Measurements from ENCODE around the gene DNAJB8. TPM values are rescaled to one million over a fixed set of nuclear protein-coding genes. Genes with fewer than 3 reads are reported as not detected.

The DNAJB8 gene
- total RNA-seq, 1 experiment from 2014 or later: not detected

GRCh38 chr3:128421439-128421836 is 45.3 kb downstream of the DNAJB8 start:
- H3K9me3 ChIP-seq (ENCODE audit: low read length): no peaks in the 10 kb centered on the region
- no peaks in the 10 kb centered on the region for H3K36me3 ChIP-seq (ENCODE audit: low read depth, low read length)
- ATAC-seq: no peak
- no peak overlapping the region for H3K9ac ChIP-seq (ENCODE audit: low read length)
- H3K27me3 ChIP-seq (ENCODE audit: low read length): no peaks in the 10 kb centered on the region
- H3K79me2 ChIP-seq (ENCODE audit: low read length): no peaks in the 10 kb centered on the region
- no peak overlapping the region for H3K4me3 ChIP-seq (ENCODE audit: low read length)
- CTCF ChIA-PET: no interaction called here
- H3K27ac ChIP-seq (ENCODE audit: low read length): no peak overlapping the region
- no peak overlapping the region for H3K4me2 ChIP-seq (ENCODE audit: low read length)
- no peaks in the 10 kb centered on the region for H4K20me1 ChIP-seq (ENCODE audit: low read length)
- no peak for DNase-seq
- no peak for TF ChIP-seq EZH2 (IDR thresholded peaks at IDR 0.05; ENCODE audit: low read length, unreplicated experiment)
- intact Hi-C loops (cut with micrococcal nuclease): loop anchor here (10.0 kb wide), 1 partner anchor 117 kb away; no protein-coding TSS in a partner anchor
- no peaks in the 10 kb centered on the region for H3F3A ChIP-seq (ENCODE audit: low read length, unreplicated experiment)
- BruUV-seq (replicated peaks): no TSS peak
- no peaks in the 10 kb centered on the region for H3K9me2 ChIP-seq (replicated peaks; ENCODE audit: low read length)
- POLR2A ChIA-PET (ENCODE audit: unreplicated experiment): no interaction called here
- H2AFZ ChIP-seq (ENCODE audit: low read length): no peak overlapping the region
- peaks cover 26% of the 10 kb centered on the region for H3K4me1 ChIP-seq (ENCODE audit: insufficient read depth, low read length)

- Histone ChIP-seq H2AFZ (ENCODE audit: low read length) (no peak overlapping the region), H3K4me1 (ENCODE audit: insufficient read depth, low read length) (peaks cover 24% of the 10 kb centered on the region), H3K9me3 (ENCODE audit: low read length) (no peaks in the 10 kb centered on the region), H3K27ac (ENCODE audit: low read length) (no peak overlapping the region), H3F3A (ENCODE audit: low read length, unreplicated experiment) (no peaks in the 10 kb centered on the region), H3K4me3 (ENCODE audit: low read length) (no peak overlapping the region), H3K9ac (ENCODE audit: low read length) (no peak overlapping the region), H4K20me1 (ENCODE audit: low read length) (no peaks in the 10 kb centered on the region), H3K27me3 (ENCODE audit: low read length) (no peaks in the 10 kb centered on the region), H3K9me2 (replicated peaks; ENCODE audit: low read length) (no peaks in the 10 kb centered on the region), H3K4me2 (ENCODE audit: low read length) (no peak overlapping the region), H3K79me2 (ENCODE audit: low read length) (no peaks in the 10 kb centered on the region), H3K36me3 (ENCODE audit: low read depth, low read length) (no peaks in the 10 kb centered on the region)
- intact Hi-C loops (cut with micrococcal nuclease): loop anchor here (10.0 kb wide), 1 partner anchor 116 kb away; no protein-coding TSS in a partner anchor
- ChIA-PET CTCF (no interaction called here), POLR2A (ENCODE audit: unreplicated experiment) (no interaction called here)
- ATAC-seq: no peak
- DNase-seq: no peak
- BruUV-seq (replicated peaks): no TSS peak
- TF ChIP-seq EZH2 (IDR thresholded peaks at IDR 0.05; ENCODE audit: low read length, unreplicated experiment) (no peak), EZH2phosphoT487 (IDR thresholded peaks at IDR 0.05; ENCODE audit: borderline replicate concordance, low read length) (no peak), CTCF (conservative IDR thresholded peaks at IDR 0.05; ENCODE audit: low read depth, low read length) (no peak)
Observed at GRCh38 chr3:128420720-128421438, 45.8 kb downstream of the DNAJB8 start.

GRCh38 chr3:128420289-128420688 is 46.4 kb downstream of the DNAJB8 start:
- Histone ChIP-seq H3K27ac (ENCODE audit: low read length) (no peak overlapping the region), H3K27me3 (ENCODE audit: low read length) (no peaks in the 10 kb centered on the region), H3K36me3 (ENCODE audit: low read depth, low read length) (no peaks in the 10 kb centered on the region), H2AFZ (ENCODE audit: low read length) (no peak overlapping the region), H3K4me2 (ENCODE audit: low read length) (no peak overlapping the region), H3K9ac (ENCODE audit: low read length) (no peak overlapping the region), H4K20me1 (ENCODE audit: low read length) (no peaks in the 10 kb centered on the region), H3K4me1 (ENCODE audit: insufficient read depth, low read length) (peaks cover 23% of the 10 kb centered on the region), H3K9me3 (ENCODE audit: low read length) (no peaks in the 10 kb centered on the region), H3F3A (ENCODE audit: low read length, unreplicated experiment) (no peaks in the 10 kb centered on the region), H3K4me3 (ENCODE audit: low read length) (no peak overlapping the region), H3K79me2 (ENCODE audit: low read length) (no peaks in the 10 kb centered on the region), H3K9me2 (replicated peaks; ENCODE audit: low read length) (no peaks in the 10 kb centered on the region)
- no TSS peak for BruUV-seq (replicated peaks)
- POLR2A ChIA-PET (ENCODE audit: unreplicated experiment): no interaction called here
- DNase-seq (no peak), ATAC-seq (no peak)
- TF ChIP-seq EZH2 (IDR thresholded peaks at IDR 0.05; ENCODE audit: low read length, unreplicated experiment): no peak
- TF ChIP-seq CTCF (conservative IDR thresholded peaks at IDR 0.05; ENCODE audit: low read depth, low read length): no peak
- TF ChIP-seq EZH2phosphoT487 (IDR thresholded peaks at IDR 0.05; ENCODE audit: borderline replicate concordance, low read length): no peak
- CTCF ChIA-PET: no interaction called here
- intact Hi-C loops (cut with micrococcal nuclease): loop anchor here (10.0 kb wide), 1 partner anchor 115 kb away; no protein-coding TSS in a partner anchor

All from PC-3 (cell line).